SKM-1 treated with dmso at 0.1 percent for 144 hours (cell line): ENCODE data around the gene PRCD.
A peak's percentile ranks its signal among the peaks of the same experiment; 100 is the strongest.
"Not testable (repeated sequence)": the region's sequence is repeated elsewhere in the genome, so short reads cannot be mapped to it uniquely, and the experiment has no call there.

Experiments
- DNase-seq: peaks from one replicate; lab custom pipeline; 2025; ENCODE audit not compliant: unreplicated experiment; lab: John Stamatoyannopoulos, UW

Gene PRCD

GRCh38 chr17:76504117-76504516 lies 35.7 kb upstream of the PRCD start:
- no peak for DNase-seq

GRCh38 chr17:76506408-76507345 lies 33.2 kb upstream of the PRCD start:
- DNase-seq = peak; percentile 45

GRCh38 chr17:76508472-76509063 lies 31.3 kb upstream of the PRCD start:
- not testable (repeated sequence) for DNase-seq

- no peak for DNase-seq
Measured at GRCh38 chr17:76510831-76511244, 29.0 kb upstream of the PRCD start.

- no peak for DNase-seq
Measured at GRCh38 chr17:76511668-76512365, 28.0 kb upstream of the PRCD start.

- no peak for DNase-seq
Measured at GRCh38 chr17:76512366-76513305, 27.2 kb upstream of the PRCD start.

GRCh38 chr17:76513306-76513692 lies 26.5 kb upstream of the PRCD start:
- DNase-seq = no peak

GRCh38 chr17:76514355-76514754 lies 25.5 kb upstream of the PRCD start:
- DNase-seq = not testable (repeated sequence)

- peak; percentile 54 for DNase-seq
Measured at GRCh38 chr17:76515274-76515949, 24.4 kb upstream of the PRCD start.

GRCh38 chr17:76517638-76518038 lies 22.2 kb upstream of the PRCD start:
- DNase-seq = no peak

- no peak for DNase-seq
Measured at GRCh38 chr17:76519048-76519966, 20.5 kb upstream of the PRCD start.

GRCh38 chr17:76521262-76521661 lies 18.6 kb upstream of the PRCD start:
- DNase-seq = no peak

GRCh38 chr17:76521683-76522082 lies 18.2 kb upstream of the PRCD start:
- not testable (repeated sequence) for DNase-seq

- peak; percentile 63 for DNase-seq
Measured at GRCh38 chr17:76523084-76524037, 16.5 kb upstream of the PRCD start.

- no peak for DNase-seq
Measured at GRCh38 chr17:76524598-76525512, 15.0 kb upstream of the PRCD start.

GRCh38 chr17:76525513-76525833 lies 14.4 kb upstream of the PRCD start:
- DNase-seq = not testable (repeated sequence)

GRCh38 chr17:76527016-76527415 lies 12.8 kb upstream of the PRCD start:
- DNase-seq = not testable (repeated sequence)
